HEK293T (cell line): ENCODE measurements around the gene C6orf163.

Experiments used
- BHLHE40 ChIP-seq: fragments of 450-650 bp; IDR thresholded peaks from 2 replicates; pipeline ENCODE4 v1.6.1; 2016; ENCODE audit warnings: mild to moderate bottlenecking, moderate library complexity, borderline replicate concordance
- CTBP1 ChIP-seq: fragments of 450-650 bp; IDR thresholded peaks from 2 replicates; pipeline ENCODE4 v1.6.1; 2016; ENCODE audit warnings: borderline replicate concordance
- L3MBTL2 ChIP-seq: fragments of 450-650 bp; conservative IDR thresholded peaks from 2 replicates; pipeline ENCODE4 v1.6.1; 2016; ENCODE audit warnings: mild to moderate bottlenecking

DNA sequence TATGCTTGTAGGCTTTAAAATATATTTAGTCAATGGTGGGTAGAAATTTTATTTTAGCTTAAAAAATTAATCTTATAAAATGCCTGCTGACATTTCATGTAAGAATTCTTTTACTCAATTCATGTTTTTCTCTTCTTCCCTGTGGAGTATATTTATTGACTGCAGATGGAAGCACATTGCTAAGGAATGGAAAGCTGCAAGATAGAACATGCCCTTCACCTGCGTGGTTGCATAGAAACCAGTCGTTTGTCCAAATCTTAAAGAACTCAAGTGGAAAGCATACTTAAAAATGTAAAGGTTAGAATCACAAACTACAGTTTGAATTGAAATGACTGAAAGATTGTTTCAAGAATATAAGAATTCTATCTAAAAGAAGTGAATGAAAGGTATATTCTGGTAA is 30.7 kb downstream of the C6orf163 start:
- TF ChIP-seq BHLHE40 (no peak), L3MBTL2 (no peak), CTBP1 (no peak)
